Putamen (tissue), 1 donor: ENCODE measurements around the gene DLGAP3.
"Not testable (repeated sequence)": the region's sequence is repeated elsewhere in the genome, so short reads cannot be mapped to it uniquely, and the experiment has no call there.

Experiments
- DNase-seq: peaks from one replicate; pipeline ENCODE4 v3.0.0-alpha.2; 2016; ENCODE audit warnings: low spot score

DLGAP3 gene

GRCh38 chr1:34929497-34929852 lies at the start of gene DLGAP3:
TSS of gene DLGAP3 (minus strand) at chr1:34929650. CDS start at chr1:34905383, 24,267 bp downstream.
- no peak for DNase-seq

DNA sequence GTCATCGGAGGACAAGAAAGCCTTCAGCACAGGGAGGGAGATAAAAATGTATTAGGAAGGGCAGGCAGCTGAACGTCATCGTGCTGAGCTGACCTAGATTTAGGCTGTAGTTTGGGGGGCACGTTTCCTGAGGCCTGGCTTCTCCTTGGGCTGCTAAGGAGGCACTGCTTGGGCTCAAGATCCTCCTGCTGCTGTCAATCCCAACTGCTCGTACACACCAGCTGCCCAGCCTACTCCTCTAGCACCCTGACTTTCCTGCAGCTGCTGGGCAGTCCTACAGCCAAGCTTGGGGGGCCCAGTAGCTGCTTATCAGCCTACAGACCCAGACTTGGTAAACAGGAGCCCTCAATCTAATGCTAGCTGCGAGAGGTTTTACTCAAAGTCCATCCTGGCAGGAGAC lies 49.5 kb upstream of the DLGAP3 start:
- DNase-seq: no peak

DNA sequence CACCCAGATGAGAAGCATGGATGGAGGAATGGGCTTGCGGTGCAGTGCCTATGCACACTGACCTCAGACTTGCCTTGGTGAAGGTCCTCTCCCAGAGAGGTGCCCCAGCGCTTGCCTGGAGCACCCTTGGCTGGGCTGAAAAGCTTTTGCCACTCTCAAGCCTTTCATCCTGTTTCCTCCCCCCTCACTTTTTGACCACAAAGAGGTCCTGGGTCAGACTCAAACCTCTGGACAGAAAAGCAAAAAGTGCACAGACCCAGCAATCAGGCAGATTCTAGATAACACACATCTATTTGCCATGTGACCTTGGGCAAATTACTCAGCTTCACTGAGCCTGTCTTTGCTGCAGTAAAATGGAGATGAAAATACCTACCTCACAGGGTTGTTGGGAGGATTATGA lies 48.4 kb upstream of the DLGAP3 start:
- DNase-seq: no peak

- DNase-seq: no peak
Measured at GRCh38 chr1:34977210-34977471, 47.7 kb upstream of the DLGAP3 start.

GRCh38 chr1:34976384-34977209 lies 47.1 kb upstream of the DLGAP3 start:
- no peak for DNase-seq

GRCh38 chr1:34975771-34976170 lies 46.3 kb upstream of the DLGAP3 start:
- no peak for DNase-seq

DNA sequence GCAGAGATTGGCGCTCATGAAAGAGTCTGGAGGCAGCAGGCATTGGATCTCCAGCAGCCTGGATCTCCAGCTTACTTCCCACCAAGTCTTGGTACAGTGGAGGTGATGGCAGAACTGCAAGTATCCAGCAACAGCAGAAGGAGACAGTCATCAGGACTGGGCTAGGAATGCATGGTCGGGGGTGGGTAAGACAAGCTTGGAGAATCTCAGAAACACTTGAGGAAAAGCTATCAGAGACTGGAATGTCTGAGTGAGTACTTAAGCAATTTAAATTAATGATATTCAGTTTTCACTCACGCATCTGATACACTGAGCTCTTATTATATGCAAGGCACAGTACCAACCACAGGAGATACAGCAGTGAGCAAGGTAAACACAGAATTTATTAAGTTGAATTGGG lies 45.9 kb upstream of the DLGAP3 start:
- no peak for DNase-seq

- no peak for DNase-seq
Measured at GRCh38 chr1:34974626-34975025, 45.2 kb upstream of the DLGAP3 start.

GRCh38 chr1:34973326-34973725 lies 43.9 kb upstream of the DLGAP3 start:
- no peak for DNase-seq

DNA sequence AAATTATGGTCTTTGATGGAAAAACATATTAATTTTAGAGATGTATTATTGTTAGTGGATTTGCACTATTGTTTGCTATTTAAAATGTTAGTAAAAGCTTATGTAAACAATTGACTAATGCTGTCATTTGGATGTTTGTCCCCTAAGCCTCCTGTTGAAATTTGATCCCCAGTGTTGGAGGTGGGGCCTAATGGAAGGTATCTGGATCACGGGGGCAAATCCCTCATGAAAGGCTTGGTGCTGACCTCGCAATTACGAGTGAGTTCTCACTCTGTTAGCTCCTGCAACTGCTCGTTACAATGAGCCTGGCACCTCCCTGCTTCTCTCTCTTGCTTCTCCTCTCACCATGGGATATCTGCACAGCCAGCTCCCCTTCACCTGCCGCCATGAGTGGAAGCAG lies 41.4 kb upstream of the DLGAP3 start:
- DNase-seq: no peak

DNA sequence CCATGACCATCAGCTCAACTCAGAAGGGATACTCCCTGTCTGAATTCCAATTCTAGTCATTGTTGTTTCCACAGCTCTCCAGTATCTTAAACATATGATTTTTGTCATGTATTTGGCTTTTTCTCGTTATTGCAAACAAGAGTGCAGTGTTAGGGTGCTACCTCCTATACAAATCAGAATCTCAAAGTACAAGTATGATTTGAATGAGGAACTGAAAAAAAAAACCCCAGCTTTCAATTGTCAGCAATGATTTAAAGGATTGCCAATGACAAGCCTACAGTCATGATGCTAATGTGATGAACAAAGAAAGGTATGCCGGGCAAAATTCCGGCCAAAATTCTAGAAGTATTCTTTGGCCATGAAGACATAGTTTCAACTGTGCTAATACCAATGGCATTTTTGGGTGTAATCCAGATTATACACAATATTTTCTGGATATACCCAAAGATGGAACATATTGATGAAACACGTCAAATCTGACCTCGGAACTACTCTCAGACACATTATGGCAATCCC lies 40.8 kb upstream of the DLGAP3 start:
- no peak for DNase-seq

DNA sequence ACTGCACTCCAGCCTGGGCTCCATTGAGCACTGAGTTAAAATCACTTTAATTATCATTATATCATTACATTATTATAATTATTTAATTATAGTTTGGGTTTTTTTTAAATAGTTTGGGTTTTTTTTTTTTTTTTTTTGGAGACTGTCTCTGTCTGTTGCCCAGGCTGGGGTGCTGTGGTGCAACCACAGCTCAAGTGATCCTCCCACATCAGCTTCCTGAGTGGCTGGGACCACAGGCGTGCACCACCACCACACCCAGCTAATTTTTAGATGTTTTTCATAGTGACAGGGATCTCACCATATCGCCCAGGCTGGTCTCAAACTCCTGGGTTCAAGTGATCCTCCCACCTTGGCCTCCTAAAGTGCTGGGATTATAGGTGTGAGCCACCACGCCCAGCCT lies 38.8 kb upstream of the DLGAP3 start:
- DNase-seq: not testable (repeated sequence)

GRCh38 chr1:34967672-34968071 lies 38.2 kb upstream of the DLGAP3 start:
- not testable (repeated sequence) for DNase-seq

DNA sequence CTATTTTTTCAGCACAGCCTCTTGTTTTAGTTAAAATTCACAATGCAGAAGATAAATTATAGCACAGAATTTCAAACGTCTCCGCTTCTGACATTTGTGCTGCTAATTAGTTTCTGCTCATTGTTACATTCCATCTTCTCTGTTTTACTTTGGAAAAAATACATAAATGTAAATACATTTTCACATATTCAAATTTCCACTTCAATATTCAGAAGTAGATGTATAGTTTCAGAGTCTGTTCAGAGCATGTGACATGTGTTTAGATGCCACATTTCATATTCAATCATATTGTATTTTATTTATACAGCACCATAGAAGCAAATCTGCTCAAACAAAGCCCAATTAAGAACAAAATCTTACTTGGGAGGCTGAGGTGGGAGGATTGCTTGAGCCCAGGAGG lies 36.1 kb upstream of the DLGAP3 start:
- no peak for DNase-seq

DNA sequence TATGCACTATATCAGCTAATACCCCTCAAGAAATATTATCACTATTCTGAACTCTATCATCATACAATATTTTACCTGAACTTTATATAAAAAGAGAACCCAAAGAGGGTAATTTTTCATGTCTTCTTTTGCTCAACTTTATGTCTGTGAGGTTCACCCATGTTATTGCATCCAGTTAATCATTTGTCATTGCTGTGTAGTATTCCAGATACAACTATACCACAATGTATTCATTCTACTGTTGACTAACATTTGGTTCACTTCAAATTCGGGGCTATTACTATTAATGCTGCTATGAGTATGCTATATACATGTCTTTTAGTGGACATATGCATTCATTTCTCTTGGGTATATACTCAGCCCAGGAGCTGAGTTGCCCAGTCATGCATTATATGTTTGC lies 21.0 kb upstream of the DLGAP3 start:
- no peak for DNase-seq

DNA sequence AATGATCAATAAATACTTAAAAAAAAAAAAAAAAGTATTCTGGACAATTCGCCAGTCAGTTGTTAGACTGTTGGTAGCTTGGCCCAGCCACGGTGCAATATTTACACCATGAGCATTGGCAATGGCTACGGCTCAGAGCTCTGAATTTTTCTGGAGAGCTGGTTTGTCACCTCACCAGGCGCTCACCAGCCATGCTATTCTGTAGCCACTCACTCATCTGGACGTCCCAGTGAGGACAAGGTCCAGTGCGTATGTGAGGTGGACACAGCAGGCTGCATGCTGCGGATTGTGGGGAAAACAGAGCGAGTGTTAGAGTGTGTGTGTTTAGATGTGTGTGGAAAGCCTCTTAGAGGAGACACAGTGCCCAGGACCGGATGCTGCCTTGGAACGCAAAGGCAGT lies 19.3 kb upstream of the DLGAP3 start:
- DNase-seq: not testable (repeated sequence)

DNA sequence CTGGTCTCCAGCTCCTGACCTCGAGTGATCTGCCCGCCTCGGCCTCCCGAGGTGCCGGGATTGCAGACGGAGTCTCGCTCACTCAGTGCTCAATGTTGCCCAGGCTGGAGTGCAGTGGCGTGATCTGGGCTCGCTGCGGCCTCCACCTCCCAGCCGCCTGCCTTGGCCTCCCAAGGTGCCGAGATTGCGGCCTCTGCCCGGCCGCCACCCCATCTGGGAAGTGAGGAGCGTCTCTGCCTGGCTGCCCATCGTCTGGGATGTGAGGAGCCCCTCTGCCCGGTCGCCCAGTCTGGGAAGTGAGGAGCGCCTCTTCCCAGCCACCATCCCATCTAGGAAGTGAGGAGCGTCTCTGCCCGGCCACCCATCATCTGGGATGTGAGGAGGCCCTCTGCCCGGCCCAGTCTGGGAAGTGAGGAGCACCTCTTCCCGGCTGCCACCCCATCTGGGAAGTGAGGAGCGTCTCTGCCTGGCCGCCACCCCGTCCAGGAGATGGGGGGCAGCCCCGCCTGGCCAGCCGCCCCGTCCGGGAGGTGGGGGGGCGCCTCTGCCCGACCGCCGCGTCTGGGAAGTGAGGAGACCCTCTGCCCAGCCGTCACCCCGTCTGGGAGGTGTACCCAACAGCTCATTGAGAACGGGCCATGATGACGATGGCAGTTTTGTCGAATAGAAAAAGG lies 18.3 kb upstream of the DLGAP3 start:
- DNase-seq: not testable (repeated sequence)

DNA sequence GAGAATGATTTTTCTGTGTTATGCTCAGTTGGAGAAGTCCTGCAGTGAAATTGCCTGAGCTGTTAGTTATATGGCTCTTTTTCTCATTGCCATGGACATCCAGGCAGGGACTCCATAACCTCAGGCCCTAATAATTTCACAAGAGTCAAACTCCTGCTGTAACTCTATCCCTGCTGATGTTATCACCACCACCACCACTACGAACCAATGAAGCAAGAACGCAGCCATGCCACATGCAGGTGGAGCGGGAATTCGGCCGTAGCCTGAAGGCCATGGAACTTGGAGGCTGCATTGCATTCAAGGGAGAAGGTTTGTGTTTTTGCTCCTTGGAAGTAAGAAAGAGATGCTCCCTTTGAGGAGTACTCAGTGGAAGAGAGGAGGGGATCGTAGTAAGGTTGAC lies 16.8 kb upstream of the DLGAP3 start:
- no peak for DNase-seq

DNA sequence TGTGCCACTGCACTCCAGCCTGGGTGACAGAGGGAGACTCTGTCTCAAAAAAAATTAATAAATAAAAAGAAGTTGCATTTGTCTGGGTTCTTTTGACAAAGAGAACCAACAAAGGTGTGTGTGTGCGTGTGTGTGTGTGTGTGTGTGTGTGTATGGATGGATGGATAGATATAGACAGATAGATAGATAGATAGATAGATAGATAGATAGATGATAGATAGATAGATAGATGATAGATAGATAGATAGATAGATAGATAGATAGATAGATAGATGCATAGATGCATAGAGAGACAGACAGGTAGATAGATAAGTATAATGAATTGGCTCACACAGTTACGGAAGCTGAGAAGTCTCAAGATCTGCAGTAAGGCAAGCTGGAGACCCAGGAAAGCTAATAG lies 12.3 kb upstream of the DLGAP3 start:
- DNase-seq: not testable (repeated sequence)

- DNase-seq: no peak
Measured at GRCh38 chr1:34930702-34931071, 1.2 kb upstream of the DLGAP3 start.

- no peak for DNase-seq
Measured at GRCh38 chr1:34929853-34930701, 627 bp upstream of the DLGAP3 start.

- no peak for DNase-seq
Measured at GRCh38 chr1:34928699-34929496, 552 bp downstream of the DLGAP3 start.
